22Rv1 (cell line): Measurements from ENCODE around the gene SDR42E2.

ENCODE experiments used
- CTCF ChIP-seq: fragments of 450-650 bp; IDR thresholded peaks from 2 replicates; pipeline ENCODE4 v1.5.1; 2017; ENCODE audit warnings: mild to moderate bottlenecking
- ZFX ChIP-seq: fragments of 450-650 bp; IDR thresholded peaks from 2 replicates; pipeline ENCODE4 v1.6.1; 2017; ENCODE audit warnings: antibody characterized with exemption, borderline replicate concordance

GRCh38 chr16:22233037-22233372 is 70.7 kb downstream of the SDR42E2 start:
- TF ChIP-seq CTCF (no peak), ZFX (no peak)
